Gastroesophageal sphincter (tissue), 4 donors: ENCODE results near the gene RGS21. TPM values are rescaled to one million over a fixed set of nuclear protein-coding genes. Genes with fewer than 3 reads are reported as not detected.

Experiments
- ATAC-seq: fragments of 150-250 bp; one replicate; pipeline ENCODE4 v1.9.1; 2016; ENCODE audit warnings: mild to moderate bottlenecking, moderate library complexity
- H3K27ac ChIP-seq, 4 donors: fragments of 200-600 bp; sonication (generic) in 3 of 4; 1 replicate in 3 of 4; 2 replicates in 1 of 4; pipeline ENCODE4 v1.5.1; 2016 to 2019
- H3K27me3 ChIP-seq: fragments of 200-600 bp; sonication (generic); one replicate; pipeline ENCODE4 v1.5.1; 2019
- H3K36me3 ChIP-seq, 2 donors: fragments of 200-600 bp; sonication (generic); one replicate each; pipeline ENCODE4 v1.5.1; 2019; ENCODE audit warnings: control low read depth in 1 of 2
- H3K4me1 ChIP-seq, 3 donors: fragments of 200-600 bp; sonication (generic); 1 replicate in 2 of 3; 2 replicates in 1 of 3; pipeline ENCODE4 v1.5.1; 2016 to 2019; ENCODE audit warnings: control low read depth in 2 of 3
- H3K4me3 ChIP-seq, 2 donors: fragments of 200-600 bp; sonication (generic); one replicate each; pipeline ENCODE4 v1.5.1; 2019; ENCODE audit warnings: mild to moderate bottlenecking in 1 of 2, moderate library complexity in 1 of 2
- H3K9me3 ChIP-seq, 3 donors: fragments of 200-600 bp; sonication (generic); one replicate each; pipeline ENCODE4 v1.5.1; 2017 to 2019; ENCODE audit warnings: control low read depth in 2 of 3
- CTCF ChIP-seq, 4 experiments: fragments of 200-600 bp in 2 of 4; fragments of 450-650 bp in 2 of 4; sonication (generic) in 1 of 4; IDR thresholded peaks; one replicate each; pipeline ENCODE4 v1.5.1; 2017 to 2019; ENCODE audit warnings: antibody characterized with exemption in 4 of 4, mild to moderate bottlenecking in 2 of 4, moderate library complexity in 2 of 4
- EP300 ChIP-seq: sonication (generic); formaldehyde crosslinking; IDR thresholded peaks from one replicate; pipeline ENCODE4 v1.6.1; 2017; ENCODE audit warnings: antibody characterized with exemption, mild to moderate bottlenecking
- POLR2A ChIP-seq, 2 donors: fragments of 450-650 bp; IDR thresholded peaks; one replicate each; pipeline ENCODE4 v1.6.1; 2017; ENCODE audit warnings: antibody characterized with exemption in 2 of 2, mild to moderate bottlenecking in 2 of 2, moderate library complexity in 1 of 2
- POLR2AphosphoS5 ChIP-seq: sonication (generic); formaldehyde crosslinking; IDR thresholded peaks from one replicate; pipeline ENCODE4 v1.6.1; 2017; ENCODE audit warnings: antibody characterized with exemption
- WGBS, 2 donors: methylation state at CpG; one replicate each; pipeline ENCODE4 v1.1.5; 2018; ENCODE audit warnings: low coverage in 1 of 2; 5-methylcytosine and 5-hydroxymethylcytosine counted together
- total RNA-seq, 4 donors: library from RNA; depleted of rRNA; stranded (reverse); fragments of >200 nt; gene quantifications; one replicate each; pipeline ENCODE4 v1.1.0, GENCODE V29; 2016

Gene RGS21
- total RNA-seq, 4 donors from 2014 or later, result not detected

- no peaks in the 10 kb centered on the region for H3K9me3 ChIP-seq
- H3K4me3 ChIP-seq, result no peak overlapping the region
- no peak for ATAC-seq
- TF ChIP-seq CTCF (IDR thresholded peaks at IDR 0.05) (no peak), POLR2AphosphoS5 (no peak), EP300 (no peak), POLR2A (IDR thresholded peaks at IDR 0.05) (no peak)
- H3K27me3 ChIP-seq, result no peaks in the 10 kb centered on the region
- no peak overlapping the region for H3K27ac ChIP-seq
- WGBS, 2 donors, result 68 to 76% methylated on average over 3 of the region's 3 CpGs
- H3K36me3 ChIP-seq, result no peaks in the 10 kb centered on the region
- no peaks in the 10 kb centered on the region for H3K4me1 ChIP-seq
Observed at GRCh38 chr1:192367436-192367835, 50.6 kb downstream of the RGS21 start.

- H3K27ac ChIP-seq, result no peak overlapping the region
- no peak overlapping the region for H3K4me3 ChIP-seq
- ATAC-seq, result no peak
- H3K27me3 ChIP-seq, result no peaks in the 10 kb centered on the region
- 52 to 75% methylated on average over 2 of the region's 2 CpGs for WGBS, 2 donors
- no peak for TF ChIP-seq POLR2A (IDR thresholded peaks at IDR 0.05)
- TF ChIP-seq POLR2AphosphoS5, result no peak
- no peak for TF ChIP-seq EP300
- TF ChIP-seq CTCF (IDR thresholded peaks at IDR 0.05), result no peak
- no peaks in the 10 kb centered on the region for H3K9me3 ChIP-seq
- no peaks in the 10 kb centered on the region for H3K36me3 ChIP-seq
- H3K4me1 ChIP-seq, result no peaks in the 10 kb centered on the region
Observed at GRCh38 chr1:192375306-192375705, 58.5 kb downstream of the RGS21 start.

GRCh38 chr1:192376374-192376773 lies 59.6 kb downstream of the RGS21 start:
- Histone ChIP-seq H3K36me3 (no peaks in the 10 kb centered on the region), H3K27ac (no peak overlapping the region), H3K4me3 (no peak overlapping the region), H3K9me3 (no peaks in the 10 kb centered on the region), H3K27me3 (no peaks in the 10 kb centered on the region), H3K4me1 (no peaks in the 10 kb centered on the region)
- WGBS, 2 donors, result 78 to 86% methylated on average over 3 of the region's 3 CpGs
- TF ChIP-seq POLR2A (IDR thresholded peaks at IDR 0.05) (no peak), POLR2AphosphoS5 (no peak), EP300 (no peak), CTCF (IDR thresholded peaks at IDR 0.05) (no peak)
- no peak for ATAC-seq

GRCh38 chr1:192378276-192378675 lies 61.5 kb downstream of the RGS21 start:
- Histone ChIP-seq H3K4me3 (no peak overlapping the region), H3K27me3 (no peaks in the 10 kb centered on the region), H3K9me3 (no peaks in the 10 kb centered on the region), H3K4me1 (no peaks in the 10 kb centered on the region), H3K27ac (no peak overlapping the region), H3K36me3 (no peaks in the 10 kb centered on the region)
- TF ChIP-seq POLR2A (IDR thresholded peaks at IDR 0.05) (no peak), CTCF (IDR thresholded peaks at IDR 0.05) (no peak)
- ATAC-seq, result no peak

- H3K27ac ChIP-seq, result no peak overlapping the region
- no peaks in the 10 kb centered on the region for H3K36me3 ChIP-seq
- TF ChIP-seq EP300, result no peak
- TF ChIP-seq POLR2AphosphoS5, result no peak
- TF ChIP-seq POLR2A (IDR thresholded peaks at IDR 0.05), result no peak
- TF ChIP-seq CTCF (IDR thresholded peaks at IDR 0.05), result no peak
- H3K4me1 ChIP-seq, result no peaks in the 10 kb centered on the region
- ATAC-seq, result no peak
- no peaks in the 10 kb centered on the region for H3K27me3 ChIP-seq
- no peak overlapping the region for H3K4me3 ChIP-seq
- H3K9me3 ChIP-seq, result no peaks in the 10 kb centered on the region
Observed at GRCh38 chr1:192378878-192379277, 62.1 kb downstream of the RGS21 start.
